H1 (cell line): ENCODE data around the gene CACNA1G. TPM values are rescaled to one million over a fixed set of nuclear protein-coding genes. Genes with fewer than 3 reads are reported as not detected.

Experiments used
- CTCF ChIA-PET: fragments of 300-600 bp; sonication (Branson Sonifier 250); formaldehyde crosslinking; loops from one replicate; lab custom pipeline; 2021; ENCODE audit not compliant: partially characterized antibody; lab: Charles Lee
- POLR2A ChIA-PET: fragments of 300-600 bp; sonication (Branson Sonifier 250); formaldehyde crosslinking; loops from one replicate; lab custom pipeline; 2021; ENCODE audit warnings: inconsistent platforms; ENCODE audit not compliant: partially characterized antibody; lab: Charles Lee
- DNase-seq, 2 experiments: peaks; one replicate each; pipeline versions ENCODE4 v3.0.0 to v3.0.0-alpha.2; 2010 to 2022; ENCODE audit warnings: low spot score in 2 of 2, low read depth in 1 of 2, mixed read lengths in 1 of 2
- FAIRE-seq: peaks from 2 replicates; lab custom pipeline; 2011; peaks lifted over from hg19 to GRCh38; lab: Jason Lieb, UNC
- H2AFZ ChIP-seq: 2 replicates; pipeline ENCODE4 v1.8.1; 2012; ENCODE audit warnings: low read length, inconsistent platforms
- H2AK5ac ChIP-seq: 2 replicates; pipeline ENCODE4 v1.6.1; 2013; ENCODE audit warnings: low read depth, low read length
- H2BK120ac ChIP-seq: replicated peaks from 2 replicates; pipeline ENCODE3; 2013; ENCODE audit warnings: low read depth, low read length, inconsistent platforms
- H2BK12ac ChIP-seq: 2 replicates; pipeline ENCODE4 v1.6.1; 2013; ENCODE audit warnings: low read depth, low read length
- H2BK15ac ChIP-seq: 2 replicates; pipeline ENCODE4 v1.6.1; 2013; ENCODE audit warnings: low read length
- H2BK20ac ChIP-seq: 2 replicates; pipeline ENCODE4 v1.6.1; 2013; ENCODE audit warnings: low read length
- H2BK5ac ChIP-seq: 2 replicates; pipeline ENCODE4 v1.6.1; 2013; ENCODE audit warnings: low read depth, low read length
- H3K14ac ChIP-seq: 2 replicates; pipeline ENCODE4 v1.6.1; 2013; ENCODE audit warnings: inconsistent platforms; ENCODE audit not compliant: insufficient read length
- H3K18ac ChIP-seq: 2 replicates; pipeline ENCODE4 v1.6.1; 2013; ENCODE audit warnings: low read length; ENCODE audit errors: extremely low read depth
- H3K23ac ChIP-seq: 2 replicates; pipeline ENCODE4 v1.6.1; 2013; ENCODE audit warnings: inconsistent platforms; ENCODE audit not compliant: insufficient read length
- H3K23me2 ChIP-seq: 2 replicates; pipeline ENCODE4 v1.6.1; 2013; ENCODE audit warnings: low read depth, low read length
- H3K27ac ChIP-seq: 2 replicates; pipeline ENCODE4 v1.6.1; 2011; ENCODE audit warnings: low read depth, low read length, inconsistent platforms
- H3K27me3 ChIP-seq, 4 experiments: replicated peaks in 1 of 4; 1 replicate in 1 of 4; 2 replicates in 3 of 4; pipeline versions ENCODE4 v1.6.1 to v1.8.1; 2011 to 2013; ENCODE audit warnings: low read length in 3 of 4, mild to moderate bottlenecking in 3 of 4, inconsistent platforms in 2 of 4, mixed read lengths in 2 of 4, moderate library complexity in 1 of 4; ENCODE audit not compliant: control insufficient read depth in 3 of 4, insufficient read depth in 3 of 4; ENCODE audit errors: extremely low read depth in 1 of 4
- H3K36me3 ChIP-seq, 4 experiments: 2 replicates each; pipeline versions ENCODE4 v1.6.1 to v1.8.1; 2011 to 2013; ENCODE audit warnings: mild to moderate bottlenecking in 4 of 4, low read length in 3 of 4, moderate library complexity in 2 of 4, control low read depth in 1 of 4, inconsistent platforms in 1 of 4; ENCODE audit not compliant: insufficient read depth in 4 of 4, control insufficient read depth in 2 of 4
- H3K4ac ChIP-seq: replicated peaks from 2 replicates; pipeline ENCODE3; 2013; ENCODE audit warnings: low read length, low read depth, mixed read lengths, inconsistent platforms; ENCODE audit not compliant: insufficient read length
- H3K4me1 ChIP-seq, 4 experiments: replicated peaks in 1 of 4; 1 replicate in 1 of 4; 2 replicates in 3 of 4; pipeline versions ENCODE4 v1.6.1 to v1.8.1; 2011 to 2013; ENCODE audit warnings: low read length in 3 of 4, inconsistent platforms in 2 of 4, mixed read lengths in 1 of 4; ENCODE audit not compliant: insufficient read depth in 4 of 4, control insufficient read depth in 3 of 4
- H3K4me2 ChIP-seq, 2 experiments: 2 replicates each; pipeline versions ENCODE4 v1.6.1 to v1.8.1; 2011 to 2013; ENCODE audit warnings: low read depth in 2 of 2, low read length in 2 of 2, control low read depth in 1 of 2, inconsistent platforms in 1 of 2, mild to moderate bottlenecking in 1 of 2; ENCODE audit not compliant: insufficient read depth in 1 of 2
- H3K4me3 ChIP-seq, 4 experiments: fragments of 200-600, 300-600 bp in 1 of 4; sonication (generic), shearing (Covaris generic), sonication (Bioruptor Twin) in 1 of 4; 2 replicates each; pipeline versions ENCODE4 v1.5.1 to v1.8.1; 2011 to 2016; ENCODE audit warnings: low read length in 4 of 4, low read depth in 3 of 4, control low read depth in 2 of 4, inconsistent platforms in 2 of 4, mild to moderate bottlenecking in 2 of 4, mixed read lengths in 1 of 4, moderate library complexity in 1 of 4; ENCODE audit not compliant: insufficient read depth in 2 of 4; ENCODE audit errors: extremely low read depth in 1 of 4
- H3K56ac ChIP-seq: replicated peaks from 2 replicates; pipeline ENCODE3; 2013; ENCODE audit warnings: low read depth, mild to moderate bottlenecking, mixed read lengths, low read length, inconsistent platforms; ENCODE audit not compliant: insufficient read length
- H3K79me1 ChIP-seq: 2 replicates; pipeline ENCODE4 v1.6.1; 2013; ENCODE audit warnings: low read depth, low read length, control low read depth
- H3K79me2 ChIP-seq, 2 experiments: 2 replicates each; pipeline versions ENCODE4 v1.6.1 to v1.8.1; 2012 to 2013; ENCODE audit warnings: low read length in 2 of 2, mild to moderate bottlenecking in 2 of 2, inconsistent platforms in 1 of 2; ENCODE audit not compliant: insufficient read depth in 2 of 2, control insufficient read depth in 1 of 2
- H3K9ac ChIP-seq, 4 experiments: replicated peaks in 1 of 4; 1 replicate in 1 of 4; 2 replicates in 3 of 4; pipeline versions ENCODE4 v1.6.1 to v1.8.1; 2011 to 2013; ENCODE audit warnings: low read depth in 3 of 4, low read length in 3 of 4, control low read depth in 2 of 4, mild to moderate bottlenecking in 2 of 4, moderate library complexity in 2 of 4, inconsistent platforms in 1 of 4; ENCODE audit errors: extremely low read depth in 1 of 4
- H3K9me3 ChIP-seq, 2 experiments: 2 replicates each; pipeline versions ENCODE4 v1.6.1 to v1.8.1; 2012 to 2013; ENCODE audit warnings: mild to moderate bottlenecking in 2 of 2, moderate library complexity in 2 of 2, control low read depth in 1 of 2, inconsistent platforms in 1 of 2, low read depth in 1 of 2, low read length in 1 of 2, mixed read lengths in 1 of 2; ENCODE audit not compliant: insufficient read depth in 2 of 2
- H4K20me1 ChIP-seq, 2 experiments: replicated peaks in 1 of 2; 2 replicates each; pipeline versions ENCODE3 to v1.8.1; 2011 to 2013; ENCODE audit warnings: inconsistent platforms in 2 of 2, low read length in 2 of 2, mild to moderate bottlenecking in 1 of 2; ENCODE audit not compliant: insufficient read depth in 2 of 2, control insufficient read depth in 1 of 2
- H4K5ac ChIP-seq: 2 replicates; pipeline ENCODE4 v1.6.1; 2013; ENCODE audit warnings: low read length, low read depth, mixed read lengths, inconsistent platforms; ENCODE audit not compliant: insufficient read length
- H4K8ac ChIP-seq: 2 replicates; pipeline ENCODE4 v1.8.0; 2013; ENCODE audit warnings: mild to moderate bottlenecking, moderate library complexity, low read length, inconsistent platforms; ENCODE audit not compliant: insufficient read depth; ENCODE audit errors: extremely low read depth
- H4K91ac ChIP-seq: replicated peaks from 2 replicates; pipeline ENCODE3; 2013; ENCODE audit warnings: low read length, mixed read lengths, inconsistent platforms; ENCODE audit not compliant: insufficient read length
- CTBP2 ChIP-seq: IDR thresholded peaks from 2 replicates; pipeline ENCODE4 v1.7.0; 2011; ENCODE audit warnings: borderline replicate concordance, mild to moderate bottlenecking, moderate library complexity, mixed read lengths, low read length; ENCODE audit not compliant: insufficient read depth, insufficient read length
- KDM1A ChIP-seq: fragments of 200-600, 300-600 bp; sonication (generic); IDR thresholded peaks from 2 replicates; pipeline ENCODE4 v1.7.1; 2016; ENCODE audit warnings: mild to moderate bottlenecking, low read length, borderline replicate concordance
- WGBS, 2 experiments: shearing (Covaris generic) in 1 of 2; methylation state at CpG; one replicate each; pipeline versions ENCODE4 v1.1.6 to v1.1.7; 2013 to 2015; ENCODE audit warnings: low lambda C conversion rate in 2 of 2, mixed read lengths in 2 of 2, inconsistent platforms in 1 of 2, low coverage in 1 of 2, missing lambda C conversion rate in 1 of 2; ENCODE audit not compliant: insufficient replicate concordance in 2 of 2, insufficient coverage in 1 of 2, insufficient read length in 1 of 2; ENCODE audit errors: extremely low coverage in 1 of 2, missing lambda C conversion rate in 1 of 2; 5-methylcytosine and 5-hydroxymethylcytosine counted together
- polyA plus RNA-seq, 7 experiments: library from polyadenylated mRNA; depleted of rRNA in 3 of 7; stranded (reverse) in 5 of 7; unstranded in 2 of 7; fragments of >200 nt in 5 of 7; fragments of 200-250 nt in 2 of 7; gene quantifications; 1 replicate in 5 of 7; 2 replicates in 1 of 7; 4 replicates in 1 of 7; pipeline versions ENCODE4 v1.2.1 to v1.2.3, GENCODE V29; 2011 to 2013; ENCODE audit warnings: missing spikeins in 2 of 7, mixed read lengths in 2 of 7
- total RNA-seq: library from RNA; stranded (reverse); fragmentation: NEBNext Ultra II Directional; extraction: Animal tissue kit (Norgen Biotek cat#: 25700); gene quantifications from 2 replicates; pipeline ENCODE4 v1.2.1, GENCODE V29; 2021

The CACNA1G gene
- total and polyA plus RNA-seq, 2 of the 8 experiments (the other 6 are each of a cell fraction or from before 2014, with no cell fraction given), result 2.9 to 4.9 TPM

- peaks cover 0 to 11% (median 7%) of the 10 kb centered on the region in 4 experiments; a peak in 4 of 7 replicates for H3K4me1 ChIP-seq
- H3K23ac ChIP-seq, result no peak overlapping the region
- no peak overlapping the region for H3K4me2 ChIP-seq
- no peaks in the 10 kb centered on the region for H4K20me1 ChIP-seq
- H3K79me2 ChIP-seq, result no peaks in the 10 kb centered on the region
- H3K27ac ChIP-seq, result no peak overlapping the region
- H3K4me3 ChIP-seq, result no peak overlapping the region
- no peak overlapping the region for H2BK120ac ChIP-seq
- TF ChIP-seq CTBP2, result no peak
- TF ChIP-seq KDM1A, result peak; percentile 67; the same call in 1 of the 2 replicates
- H3K23me2 ChIP-seq, result peaks cover 4% of the 10 kb centered on the region; the same call in 1 of the 2 replicates
- no peaks in the 10 kb centered on the region for H3K79me1 ChIP-seq
- H2AK5ac ChIP-seq, result no peak overlapping the region
- H2BK5ac ChIP-seq, result no peak overlapping the region
- DNase-seq (no peak), FAIRE-seq (no peak)
- H3K9ac ChIP-seq, result no peak overlapping the region
- no peak overlapping the region for H3K14ac ChIP-seq
- H3K18ac ChIP-seq, result no peak overlapping the region
- no peak overlapping the region for H2BK20ac ChIP-seq
- H2BK12ac ChIP-seq, result no peak overlapping the region
- no peaks in the 10 kb centered on the region for H3K9me3 ChIP-seq
- H2BK15ac ChIP-seq, result no peak overlapping the region
- H4K8ac ChIP-seq, result no peak overlapping the region
- no peak overlapping the region for H2AFZ ChIP-seq
- 76% methylated on average over 7 of the region's 7 CpGs; no CpG with 5 or more reads in 1 of the 2 experiments for WGBS, 2 experiments
- H4K5ac ChIP-seq, result no peak overlapping the region
- no peaks in the 10 kb centered on the region for H3K36me3 ChIP-seq
- H3K56ac ChIP-seq, result no peak overlapping the region
- ChIA-PET CTCF (interaction anchor here (0.7 to 12.8 kb wide), 18 partner anchors 7 to 218 kb away, joined by 3 to 135 read pairs (median 5); no protein-coding TSS in a partner anchor), POLR2A (interaction anchor here (0.8 to 2.7 kb wide), 2 partner anchors 9 kb away, joined by 3 to 7 read pairs; no protein-coding TSS in a partner anchor)
- no peak overlapping the region for H3K4ac ChIP-seq
- H3K27me3 ChIP-seq, result peaks cover 25 to 38% (median 37%) of the 10 kb centered on the region in 4 experiments
- no peak overlapping the region for H4K91ac ChIP-seq
These were observed 77.5 kb downstream of the CACNA1G start for GRCh38 chr17:50637829-50638605.
